A549 (cell line): ENCODE data around the gene EPB41L1. TPM values are rescaled to one million over a fixed set of nuclear protein-coding genes. Genes with fewer than 3 reads are reported as not detected.

ENCODE experiments used
- ATAC-seq, 2 experiments: fragments of 200-7000 bp in 1 of 2; fragments of >200 bp in 1 of 2; cut with Nextera tagmentation in 1 of 2; cut with Tn5 transposase in 1 of 2; 3 replicates each; pipeline versions ENCODE4 v1.8.0 to v1.9.1; 2018 to 2020; ENCODE audit warnings: mild to moderate bottlenecking in 1 of 2, moderate library complexity in 1 of 2
- CTCF ChIA-PET: fragments of 300-600 bp; sonication (Branson Sonifier 250); formaldehyde crosslinking; extraction: SDS; loops from one replicate; lab custom pipeline; 2021; ENCODE audit warnings: antibody characterized with exemption, inconsistent platforms; lab: Yijun Ruan, JAX
- POLR2A ChIA-PET: fragments of 350-600 bp; formaldehyde crosslinking; extraction: SDS; loops from one replicate; lab custom pipeline; 2021; ENCODE audit warnings: antibody characterized with exemption, inconsistent platforms; lab: Yijun Ruan, JAX
- DNase-seq, 2 experiments: peaks; one replicate each; pipeline versions ENCODE4 v3.0.0 to v3.0.0-alpha.2; 2011 to 2016; ENCODE audit warnings: low read depth in 1 of 2, low spot score in 1 of 2
- FAIRE-seq: peaks from 2 replicates; lab custom pipeline; 2011; peaks lifted over from hg19 to GRCh38; lab: Jason Lieb, UNC
- H3K27ac ChIP-seq, 2 experiments: fragments of >200 bp; sonication (Bioruptor Twin); formaldehyde crosslinking; 3 replicates each; pipeline ENCODE4 v1.5.1; 2016 to 2017
- H3K4me1 ChIP-seq: fragments of >200 bp; sonication (Bioruptor Twin); formaldehyde crosslinking; 3 replicates; pipeline ENCODE4 v1.6.1; 2016
- H3K4me2 ChIP-seq: fragments of >200 bp; sonication (Bioruptor Twin); formaldehyde crosslinking; 3 replicates; pipeline ENCODE4 v1.6.1; 2016
- H3K4me3 ChIP-seq: fragments of >200 bp; sonication (Bioruptor Twin); formaldehyde crosslinking; 3 replicates; pipeline ENCODE4 v1.5.1; 2016
- H3K9me3 ChIP-seq: fragments of >200 bp; sonication (Bioruptor Twin); formaldehyde crosslinking; 3 replicates; pipeline ENCODE4 v1.6.1; 2016
- BHLHE40 ChIP-seq: IDR thresholded peaks from 2 replicates; pipeline ENCODE4 v1.6.1; 2012; ENCODE audit warnings: low read depth, low read length, inconsistent platforms
- CEBPB ChIP-seq, 2 experiments: fragments of >200 bp in 1 of 2; sonication (Bioruptor Twin) in 1 of 2; formaldehyde crosslinking in 1 of 2; IDR thresholded peaks; 2 replicates each; pipeline ENCODE4 v1.6.1; 2012 to 2016
- EHF ChIP-seq: fragments of 250-450 bp; sonication (Bioruptor Pico); IDR thresholded peaks from 2 replicates; pipeline ENCODE4 v1.5.0; 2020; ENCODE audit warnings: mild to moderate bottlenecking
- EP300 ChIP-seq, 2 experiments: fragments of >200 bp; sonication (Bioruptor Twin); formaldehyde crosslinking; IDR thresholded peaks; 2 replicates in 1 of 2; 3 replicates in 1 of 2; pipeline ENCODE4 v1.6.1; 2016 to 2017
- ESRRA ChIP-seq: fragments of 150-350 bp; IDR thresholded peaks from 2 replicates; pipeline ENCODE4 v1.6.1; 2014; ENCODE audit warnings: mild to moderate bottlenecking, low read length, borderline replicate concordance
- FOSL2 ChIP-seq, 2 experiments: fragments of 450-650 bp in 1 of 2; fragments of >200 bp in 1 of 2; sonication (Bioruptor Twin) in 1 of 2; formaldehyde crosslinking; IDR thresholded peaks; 2 replicates each; pipeline versions ENCODE4 v1.5.0 to v1.6.1; 2016 to 2020; ENCODE audit warnings: mild to moderate bottlenecking in 1 of 2, moderate library complexity in 1 of 2
- HOXB13 ChIP-seq: fragments of 250-450 bp; sonication (Bioruptor Pico); IDR thresholded peaks from 2 replicates; pipeline ENCODE4 v1.5.0; 2020; ENCODE audit warnings: low read depth, mild to moderate bottlenecking, moderate library complexity
- HOXB5 ChIP-seq: fragments of 250-450 bp; sonication (Bioruptor Pico); IDR thresholded peaks from 2 replicates; pipeline ENCODE4 v1.5.0; 2020; ENCODE audit warnings: mild to moderate bottlenecking, moderate library complexity
- JUN ChIP-seq, 2 experiments: fragments of >200 bp; sonication (Bioruptor Twin); formaldehyde crosslinking; IDR thresholded peaks; 2 replicates in 1 of 2; 3 replicates in 1 of 2; pipeline ENCODE4 v1.6.1; 2016 to 2017
- KDM1A ChIP-seq: fragments of 200-600 bp; sonication (generic); IDR thresholded peaks from 2 replicates; pipeline ENCODE4 v1.6.1; 2016; ENCODE audit warnings: low read depth, mild to moderate bottlenecking
- KDM5A ChIP-seq: fragments of 200-600 bp; sonication (generic); IDR thresholded peaks from 2 replicates; pipeline ENCODE4 v1.6.1; 2016; ENCODE audit warnings: antibody characterized with exemption, mild to moderate bottlenecking
- NFE2L2 ChIP-seq: fragments of 150-350 bp; conservative IDR thresholded peaks from 2 replicates; pipeline ENCODE4 v1.6.1; 2014; ENCODE audit warnings: low read length
- NPAS2 ChIP-seq: fragments of 250-450 bp; sonication (Bioruptor Pico); IDR thresholded peaks from 2 replicates; pipeline ENCODE4 v1.8.0; 2022; ENCODE audit warnings: mild to moderate bottlenecking, moderate library complexity, borderline replicate concordance
- NR3C1 ChIP-seq: fragments of >200 bp; sonication (Bioruptor Twin); formaldehyde crosslinking; IDR thresholded peaks from 3 replicates; pipeline ENCODE4 v1.6.1; 2017
- POLR2A ChIP-seq: IDR thresholded peaks from 2 replicates; pipeline ENCODE4 v1.6.1; 2012; ENCODE audit warnings: mild to moderate bottlenecking, low read length
- POLR2AphosphoS2 ChIP-seq: conservative IDR thresholded peaks from 2 replicates; pipeline ENCODE4 v1.6.1; 2012; ENCODE audit warnings: low read length, improper control_type of control experiment, inconsistent platforms
- RARB ChIP-seq: fragments of 250-450 bp; sonication (Bioruptor Pico); IDR thresholded peaks from 2 replicates; pipeline ENCODE4 v1.8.0; 2021; ENCODE audit warnings: mild to moderate bottlenecking, moderate library complexity
- RFX5 ChIP-seq: fragments of 450-650 bp; IDR thresholded peaks from 2 replicates; pipeline ENCODE4 v1.7.1; 2014; ENCODE audit warnings: antibody characterized with exemption, mild to moderate bottlenecking, moderate library complexity
- SMC3 ChIP-seq: fragments of >200 bp; sonication (Bioruptor Twin); formaldehyde crosslinking; IDR thresholded peaks from 3 replicates; pipeline ENCODE4 v1.6.1; 2018; ENCODE audit warnings: inconsistent platforms
- SREBF2 ChIP-seq: fragments of 450-650 bp; IDR thresholded peaks from 2 replicates; pipeline ENCODE4 v1.6.1; 2014; ENCODE audit warnings: mild to moderate bottlenecking, moderate library complexity
- ZC3H11A ChIP-seq: fragments of 450-650 bp; IDR thresholded peaks from 2 replicates; pipeline ENCODE4 v1.6.1; 2014; ENCODE audit warnings: antibody characterized with exemption, mild to moderate bottlenecking
- ZFP36 ChIP-seq: fragments of 450-650 bp; IDR thresholded peaks from 2 replicates; pipeline ENCODE4 v1.6.1; 2014; ENCODE audit warnings: borderline replicate concordance; ENCODE audit not compliant: partially characterized antibody
- ZSCAN20 ChIP-seq: fragments of 250-450 bp; sonication (Bioruptor Pico); IDR thresholded peaks from 2 replicates; pipeline ENCODE4 v1.8.0; 2022; ENCODE audit warnings: mild to moderate bottlenecking, moderate library complexity
- WGBS: methylation state at CpG from one replicate; pipeline ENCODE4 v1.1.6; 2017; ENCODE audit errors: missing lambda C conversion rate; 5-methylcytosine and 5-hydroxymethylcytosine counted together
- polyA plus RNA-seq, 4 experiments: library from polyadenylated mRNA; depleted of rRNA in 3 of 4; stranded (reverse); fragments of >200 nt; fragmentation: RNase III in 1 of 4; extraction: RNeasy Plus Mini Kit Qiagen cat#74134 plus additional on column Dnase treatment in 1 of 4; gene quantifications; 2 replicates in 3 of 4; 3 replicates in 1 of 4; pipeline ENCODE4 v1.2.3, GENCODE V29; 2011 to 2017
- TF ChIP-seq, protein P1 (sequence below): IDR thresholded peaks from 2 replicates; pipeline ENCODE4 v1.6.1; 2012
- TF ChIP-seq, protein P2 (sequence below): IDR thresholded peaks from 2 replicates; pipeline ENCODE4 v1.6.1; 2012; ENCODE audit warnings: low read depth, borderline replicate concordance
- TF ChIP-seq, protein P3 (sequence below): fragments of 200-600 bp; sonication (generic); IDR thresholded peaks from 2 replicates; pipeline ENCODE4 v1.6.1; 2016; ENCODE audit warnings: antibody characterized with exemption, mild to moderate bottlenecking, moderate library complexity
- TF ChIP-seq, protein P4 (sequence below): fragments of 150-350 bp; IDR thresholded peaks from 2 replicates; pipeline ENCODE4 v1.6.1; 2014; ENCODE audit warnings: low read depth, mild to moderate bottlenecking, low read length

EPB41L1 gene
- polyA plus RNA-seq, 2 of the 4 experiments (the other 2 are of a cell fraction): 45.9 to 94.4 TPM

DNA sequence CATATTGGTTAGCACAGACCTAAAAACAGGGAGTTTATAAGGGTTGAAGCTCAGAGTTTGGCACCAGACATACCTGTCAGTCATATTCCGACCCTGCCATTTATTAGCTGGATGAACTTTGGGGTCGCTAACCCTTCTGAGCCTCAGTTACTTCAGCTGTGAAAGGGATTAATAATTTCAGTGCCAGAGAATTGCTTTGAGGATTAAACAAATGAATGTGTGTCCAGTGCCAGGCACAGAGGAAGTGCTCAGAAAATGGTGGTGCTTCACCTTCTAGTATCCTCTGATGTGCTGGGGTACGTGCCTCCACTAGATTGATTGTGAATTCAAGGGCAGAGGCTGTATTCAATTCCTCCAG is 4.1 kb upstream of the EPB41L1 start:
- WGBS: 90% methylated on average over 3 of the region's 3 CpGs
- ChIA-PET POLR2A (no interaction called here), CTCF (interaction anchor here (1.6 to 8.5 kb wide), 3 partner anchors 12 to 289 kb away, joined by 3 to 120 read pairs (median 72); no protein-coding TSS in a partner anchor)
- DNase-seq: no peak
- peak overlapping the region in 1 of 2 experiments; percentile 35; a peak in 2 of 6 replicates for H3K27ac ChIP-seq
- H3K4me3 ChIP-seq: no peak overlapping the region
- TF ChIP-seq HOXB13 (CRISPR knock-in tag) (no peak), ZFP36 (no peak), POLR2AphosphoS2 (no peak), EP300 (IDR thresholded peaks at IDR 0.05) (no peak), HOXB5 (CRISPR knock-in tag) (no peak), SREBF2 (no peak), BHLHE40 (no peak), SMC3 (no peak), NR3C1 (no peak), POLR2A (no peak), NPAS2 (CRISPR knock-in tag) (no peak), CEBPB (IDR thresholded peaks at IDR 0.05) (no peak), ZC3H11A (no peak), RARB (CRISPR knock-in tag) (no peak), RFX5 (no peak)
- TF ChIP-seq, protein P1, sequence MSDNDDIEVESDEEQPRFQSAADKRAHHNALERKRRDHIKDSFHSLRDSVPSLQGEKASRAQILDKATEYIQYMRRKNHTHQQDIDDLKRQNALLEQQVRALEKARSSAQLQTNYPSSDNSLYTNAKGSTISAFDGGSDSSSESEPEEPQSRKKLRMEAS: no peak
- TF ChIP-seq, protein P2, sequence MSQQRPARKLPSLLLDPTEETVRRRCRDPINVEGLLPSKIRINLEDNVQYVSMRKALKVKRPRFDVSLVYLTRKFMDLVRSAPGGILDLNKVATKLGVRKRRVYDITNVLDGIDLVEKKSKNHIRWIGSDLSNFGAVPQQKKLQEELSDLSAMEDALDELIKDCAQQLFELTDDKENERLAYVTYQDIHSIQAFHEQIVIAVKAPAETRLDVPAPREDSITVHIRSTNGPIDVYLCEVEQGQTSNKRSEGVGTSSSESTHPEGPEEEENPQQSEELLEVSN: no peak
- ATAC-seq: no peak
- no peaks in the 10 kb centered on the region for H3K9me3 ChIP-seq
- peaks cover 44% of the 10 kb centered on the region for H3K4me1 ChIP-seq
- no peak for FAIRE-seq
- H3K4me2 ChIP-seq: peak overlapping the region; percentile 22; the same call in 1 of the 3 replicates

DNA sequence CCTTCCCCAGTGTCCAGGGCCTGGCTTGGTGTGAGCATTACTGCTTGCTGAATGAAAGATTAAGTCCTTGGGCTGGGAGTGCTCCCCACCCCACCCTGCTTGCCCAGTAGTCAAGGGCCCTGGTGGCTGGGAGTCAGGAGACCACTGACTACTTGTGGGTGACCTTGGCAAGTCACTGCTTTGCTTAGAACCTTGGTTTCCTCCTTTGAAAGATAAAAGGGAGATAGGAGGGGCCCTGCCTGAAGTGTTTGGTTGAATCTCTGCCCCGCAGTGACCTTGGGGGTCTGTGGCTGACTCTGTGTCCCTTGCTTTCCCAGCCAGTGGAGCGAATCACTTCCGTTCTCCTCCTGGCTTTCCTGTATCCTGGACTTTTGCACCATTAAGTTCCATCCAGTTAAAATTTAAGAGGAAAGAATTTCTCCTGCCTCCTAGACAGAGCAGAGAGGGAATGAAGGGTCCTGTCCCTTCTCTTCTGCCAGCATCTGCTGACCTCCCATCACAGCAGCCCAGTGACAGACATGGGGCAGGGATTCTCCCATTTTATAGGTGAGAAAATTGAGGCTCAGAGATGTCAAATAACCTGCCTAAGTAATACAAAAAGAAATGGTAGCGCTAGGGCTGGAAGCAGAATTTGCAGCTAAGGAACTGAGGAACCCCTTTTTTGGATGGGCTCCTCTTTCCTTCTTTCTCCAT is 3.5 kb upstream of the EPB41L1 start:
- 69% methylated on average over 4 of the region's 4 CpGs for WGBS
- CTCF ChIA-PET: interaction anchor here (1.6 to 8.0 kb wide), 2 partner anchors 12 to 288 kb away, joined by 3 to 72 read pairs; no protein-coding TSS in a partner anchor
- DNase-seq (no peak), ATAC-seq (no peak), FAIRE-seq (no peak)
- H3K27ac ChIP-seq: peak overlapping the region in 1 of 2 experiments; percentile 35; a peak in 2 of 6 replicates
- peak overlapping the region; percentile 22; the same call in 1 of the 3 replicates for H3K4me2 ChIP-seq
- H3K4me1 ChIP-seq: peaks cover 49% of the 10 kb centered on the region
- POLR2A ChIA-PET: no interaction called here
- no peaks in the 10 kb centered on the region for H3K9me3 ChIP-seq
- no peak overlapping the region for H3K4me3 ChIP-seq
- peak; percentile 20; the same call in 1 of the 2 replicates for TF ChIP-seq KDM1A
- no peak for TF ChIP-seq HOXB5 (CRISPR knock-in tag)
- TF ChIP-seq, protein P1: no peak
- no peak for TF ChIP-seq ESRRA
- TF ChIP-seq ZC3H11A: no peak
- TF ChIP-seq NFE2L2: no peak

DNA sequence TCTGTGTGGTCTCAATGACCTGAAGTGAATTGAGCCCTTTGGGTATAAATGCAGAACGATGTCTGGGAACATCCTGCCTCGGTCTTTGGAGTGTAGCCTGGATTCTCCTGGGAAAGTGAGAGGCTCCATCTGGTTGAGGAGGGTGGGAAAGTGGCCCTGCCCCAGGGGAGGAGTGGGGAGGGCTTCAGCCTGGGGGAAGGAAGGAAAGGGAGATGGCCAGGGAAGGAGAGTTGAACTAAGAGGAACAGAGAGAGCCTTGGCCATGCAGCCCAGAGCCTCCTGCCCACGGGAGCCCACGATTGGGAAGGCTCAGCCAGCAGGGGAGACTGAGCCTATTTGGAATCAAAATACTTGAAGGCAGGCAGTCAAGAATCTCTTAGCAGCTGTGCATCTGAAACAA is 2.3 kb upstream of the EPB41L1 start:
- H3K4me1 ChIP-seq: peaks cover 61% of the 10 kb centered on the region
- WGBS: 70% methylated on average over 4 of the region's 4 CpGs
- TF ChIP-seq, protein P2: no peak
- TF ChIP-seq ZSCAN20 (CRISPR knock-in tag): no peak
- no peak for TF ChIP-seq KDM5A
- TF ChIP-seq, protein P3, sequence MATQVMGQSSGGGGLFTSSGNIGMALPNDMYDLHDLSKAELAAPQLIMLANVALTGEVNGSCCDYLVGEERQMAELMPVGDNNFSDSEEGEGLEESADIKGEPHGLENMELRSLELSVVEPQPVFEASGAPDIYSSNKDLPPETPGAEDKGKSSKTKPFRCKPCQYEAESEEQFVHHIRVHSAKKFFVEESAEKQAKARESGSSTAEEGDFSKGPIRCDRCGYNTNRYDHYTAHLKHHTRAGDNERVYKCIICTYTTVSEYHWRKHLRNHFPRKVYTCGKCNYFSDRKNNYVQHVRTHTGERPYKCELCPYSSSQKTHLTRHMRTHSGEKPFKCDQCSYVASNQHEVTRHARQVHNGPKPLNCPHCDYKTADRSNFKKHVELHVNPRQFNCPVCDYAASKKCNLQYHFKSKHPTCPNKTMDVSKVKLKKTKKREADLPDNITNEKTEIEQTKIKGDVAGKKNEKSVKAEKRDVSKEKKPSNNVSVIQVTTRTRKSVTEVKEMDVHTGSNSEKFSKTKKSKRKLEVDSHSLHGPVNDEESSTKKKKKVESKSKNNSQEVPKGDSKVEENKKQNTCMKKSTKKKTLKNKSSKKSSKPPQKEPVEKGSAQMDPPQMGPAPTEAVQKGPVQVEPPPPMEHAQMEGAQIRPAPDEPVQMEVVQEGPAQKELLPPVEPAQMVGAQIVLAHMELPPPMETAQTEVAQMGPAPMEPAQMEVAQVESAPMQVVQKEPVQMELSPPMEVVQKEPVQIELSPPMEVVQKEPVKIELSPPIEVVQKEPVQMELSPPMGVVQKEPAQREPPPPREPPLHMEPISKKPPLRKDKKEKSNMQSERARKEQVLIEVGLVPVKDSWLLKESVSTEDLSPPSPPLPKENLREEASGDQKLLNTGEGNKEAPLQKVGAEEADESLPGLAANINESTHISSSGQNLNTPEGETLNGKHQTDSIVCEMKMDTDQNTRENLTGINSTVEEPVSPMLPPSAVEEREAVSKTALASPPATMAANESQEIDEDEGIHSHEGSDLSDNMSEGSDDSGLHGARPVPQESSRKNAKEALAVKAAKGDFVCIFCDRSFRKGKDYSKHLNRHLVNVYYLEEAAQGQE: no peak
- TF ChIP-seq EHF (CRISPR knock-in tag): no peak
- TF ChIP-seq, protein P4, sequence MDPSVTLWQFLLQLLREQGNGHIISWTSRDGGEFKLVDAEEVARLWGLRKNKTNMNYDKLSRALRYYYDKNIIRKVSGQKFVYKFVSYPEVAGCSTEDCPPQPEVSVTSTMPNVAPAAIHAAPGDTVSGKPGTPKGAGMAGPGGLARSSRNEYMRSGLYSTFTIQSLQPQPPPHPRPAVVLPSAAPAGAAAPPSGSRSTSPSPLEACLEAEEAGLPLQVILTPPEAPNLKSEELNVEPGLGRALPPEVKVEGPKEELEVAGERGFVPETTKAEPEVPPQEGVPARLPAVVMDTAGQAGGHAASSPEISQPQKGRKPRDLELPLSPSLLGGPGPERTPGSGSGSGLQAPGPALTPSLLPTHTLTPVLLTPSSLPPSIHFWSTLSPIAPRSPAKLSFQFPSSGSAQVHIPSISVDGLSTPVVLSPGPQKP: no peak
- TF ChIP-seq FOSL2 (IDR thresholded peaks at IDR 0.05): no peak
- no peak for TF ChIP-seq FOSL2 (CRISPR knock-in tag; IDR thresholded peaks at IDR 0.05)
- TF ChIP-seq JUN (IDR thresholded peaks at IDR 0.05): no peak
- TF ChIP-seq RFX5: no peak
- no peaks in the 10 kb centered on the region for H3K9me3 ChIP-seq
- no peak for DNase-seq
- no peak overlapping the region for H3K4me2 ChIP-seq
- FAIRE-seq: no peak
- no peak for ATAC-seq
- H3K4me3 ChIP-seq: no peak overlapping the region
- peak overlapping the region in 1 of 2 experiments; percentile 53; a peak in 1 of 6 replicates for H3K27ac ChIP-seq
- ChIA-PET CTCF (interaction anchor here (0.9 to 8.0 kb wide), 7 partner anchors 8 to 160 kb away, joined by 3 to 72 read pairs (median 5); no protein-coding TSS in a partner anchor), POLR2A (no interaction called here)
